AG04450 (cell line): ENCODE data around the gene CTNNBL1. TPM values are rescaled to one million over a fixed set of nuclear protein-coding genes. Genes with fewer than 3 reads are reported as not detected.

Experiments
- CTCF ChIA-PET: fragments of 300-600, 350-600 bp; formaldehyde crosslinking; extraction: SDS; loops from one replicate; lab custom pipeline; 2022; ENCODE audit warnings: antibody characterized with exemption, inconsistent platforms; lab: Charles Lee
- POLR2A ChIA-PET: fragments of 350-600 bp; formaldehyde crosslinking; extraction: SDS; loops from one replicate; lab custom pipeline; 2021; ENCODE audit warnings: antibody characterized with exemption, inconsistent platforms; lab: Yijun Ruan, JAX
- DNase-seq: peaks from one replicate; pipeline ENCODE4 v3.0.0-alpha.2; 2011; ENCODE audit warnings: low read depth, low spot score
- H3K27ac ChIP-seq: one replicate; pipeline ENCODE4 v1.5.1; 2012; ENCODE audit warnings: low read depth, low read length, control low read depth
- H3K27me3 ChIP-seq: one replicate; pipeline ENCODE4 v1.6.0; 2012; ENCODE audit warnings: low read length; ENCODE audit not compliant: control insufficient read depth, insufficient read depth
- H3K4me3 ChIP-seq: 2 replicates; pipeline ENCODE4 v1.5.1; 2011; ENCODE audit warnings: mild to moderate bottlenecking, low read depth, low read length, control low read depth
- H3K9me3 ChIP-seq: 2 replicates; pipeline ENCODE4 v1.5.1; 2012; ENCODE audit warnings: low read length; ENCODE audit not compliant: control insufficient read depth, insufficient read depth
- polyA plus RNA-seq: library from polyadenylated mRNA; depleted of rRNA; stranded (reverse); fragments of >200 nt; gene quantifications from 2 replicates; pipeline ENCODE4 v1.2.3, GENCODE V29; 2011
- TF ChIP-seq, protein P1 (sequence below): IDR thresholded peaks from 2 replicates; pipeline ENCODE4 v1.5.1; 2011; ENCODE audit warnings: low read depth, low read length, control low read depth, inconsistent platforms

The CTNNBL1 gene
- polyA plus RNA-seq, 1 experiment = 27.1 TPM

DNA sequence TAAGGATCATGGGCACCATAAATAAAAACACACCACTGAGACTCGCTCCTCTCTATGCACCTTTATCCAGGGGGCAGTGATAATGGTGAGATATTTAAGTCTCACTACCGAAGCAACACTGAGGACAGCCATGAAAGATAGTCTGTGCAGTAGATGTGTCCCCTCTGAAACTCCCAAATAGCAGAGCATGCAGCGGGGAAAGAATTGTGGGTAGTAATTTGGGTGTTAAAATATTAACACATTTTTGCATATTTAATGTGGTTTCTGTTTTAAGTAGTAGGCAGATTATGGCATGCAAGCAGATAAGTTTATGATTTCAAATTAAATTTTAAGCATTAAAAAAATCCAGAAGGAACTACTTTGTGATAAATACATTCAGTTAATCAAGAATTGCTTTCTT lies 82.7 kb downstream of the CTNNBL1 start:
- Histone ChIP-seq H3K27me3 (no peaks in the 10 kb centered on the region), H3K4me3 (no peak overlapping the region), H3K9me3 (no peaks in the 10 kb centered on the region), H3K27ac (no peak overlapping the region)
- ChIA-PET CTCF (no interaction called here), POLR2A (no interaction called here)
- no peak for DNase-seq
- TF ChIP-seq, protein P1, sequence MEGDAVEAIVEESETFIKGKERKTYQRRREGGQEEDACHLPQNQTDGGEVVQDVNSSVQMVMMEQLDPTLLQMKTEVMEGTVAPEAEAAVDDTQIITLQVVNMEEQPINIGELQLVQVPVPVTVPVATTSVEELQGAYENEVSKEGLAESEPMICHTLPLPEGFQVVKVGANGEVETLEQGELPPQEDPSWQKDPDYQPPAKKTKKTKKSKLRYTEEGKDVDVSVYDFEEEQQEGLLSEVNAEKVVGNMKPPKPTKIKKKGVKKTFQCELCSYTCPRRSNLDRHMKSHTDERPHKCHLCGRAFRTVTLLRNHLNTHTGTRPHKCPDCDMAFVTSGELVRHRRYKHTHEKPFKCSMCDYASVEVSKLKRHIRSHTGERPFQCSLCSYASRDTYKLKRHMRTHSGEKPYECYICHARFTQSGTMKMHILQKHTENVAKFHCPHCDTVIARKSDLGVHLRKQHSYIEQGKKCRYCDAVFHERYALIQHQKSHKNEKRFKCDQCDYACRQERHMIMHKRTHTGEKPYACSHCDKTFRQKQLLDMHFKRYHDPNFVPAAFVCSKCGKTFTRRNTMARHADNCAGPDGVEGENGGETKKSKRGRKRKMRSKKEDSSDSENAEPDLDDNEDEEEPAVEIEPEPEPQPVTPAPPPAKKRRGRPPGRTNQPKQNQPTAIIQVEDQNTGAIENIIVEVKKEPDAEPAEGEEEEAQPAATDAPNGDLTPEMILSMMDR = no peak

DNA sequence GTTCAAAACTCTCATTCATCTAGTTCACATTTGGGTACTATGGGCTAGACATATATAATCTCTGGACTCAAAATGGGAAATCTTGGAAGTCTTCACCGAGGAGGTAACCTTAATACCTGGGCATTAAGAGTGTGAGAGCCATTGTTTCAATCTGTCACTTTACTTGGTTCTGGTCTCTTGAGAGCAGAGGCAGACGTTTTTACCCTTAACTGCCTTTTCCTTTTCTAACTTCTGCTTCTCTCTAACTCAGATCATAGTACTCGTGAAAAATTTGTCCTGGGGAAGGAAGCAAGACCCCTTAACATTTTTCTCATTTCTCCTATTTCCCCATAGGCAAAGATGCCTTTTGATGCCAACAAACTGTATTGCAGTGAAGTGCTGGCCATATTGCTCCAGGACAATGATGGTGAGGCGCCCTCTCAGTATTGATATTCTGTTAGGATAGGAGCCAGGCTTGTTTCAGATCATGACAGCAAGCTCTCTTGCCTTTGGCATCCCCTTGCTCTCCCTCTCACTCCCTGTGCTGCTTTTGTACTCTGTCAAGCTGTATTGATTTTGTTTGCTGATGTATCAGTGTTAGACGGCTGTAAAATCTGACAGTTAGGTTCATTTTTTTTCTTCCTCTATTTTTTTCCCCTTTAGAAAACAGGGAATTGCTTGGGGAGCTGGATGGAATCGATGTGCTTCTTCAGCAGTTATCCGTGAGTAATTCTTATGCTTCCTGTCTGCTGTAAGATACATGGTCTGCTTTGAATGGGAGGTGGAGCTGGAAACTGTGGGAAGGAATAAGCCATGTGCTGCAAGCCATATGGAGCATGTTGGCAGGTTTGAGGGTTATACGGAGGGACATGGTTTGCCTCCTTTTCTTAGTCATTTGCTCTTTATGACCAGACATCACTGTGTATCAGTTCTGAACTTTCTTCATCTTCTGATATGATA lies 83.5 kb downstream of the CTNNBL1 start:
- POLR2A ChIA-PET = no interaction called here

DNA sequence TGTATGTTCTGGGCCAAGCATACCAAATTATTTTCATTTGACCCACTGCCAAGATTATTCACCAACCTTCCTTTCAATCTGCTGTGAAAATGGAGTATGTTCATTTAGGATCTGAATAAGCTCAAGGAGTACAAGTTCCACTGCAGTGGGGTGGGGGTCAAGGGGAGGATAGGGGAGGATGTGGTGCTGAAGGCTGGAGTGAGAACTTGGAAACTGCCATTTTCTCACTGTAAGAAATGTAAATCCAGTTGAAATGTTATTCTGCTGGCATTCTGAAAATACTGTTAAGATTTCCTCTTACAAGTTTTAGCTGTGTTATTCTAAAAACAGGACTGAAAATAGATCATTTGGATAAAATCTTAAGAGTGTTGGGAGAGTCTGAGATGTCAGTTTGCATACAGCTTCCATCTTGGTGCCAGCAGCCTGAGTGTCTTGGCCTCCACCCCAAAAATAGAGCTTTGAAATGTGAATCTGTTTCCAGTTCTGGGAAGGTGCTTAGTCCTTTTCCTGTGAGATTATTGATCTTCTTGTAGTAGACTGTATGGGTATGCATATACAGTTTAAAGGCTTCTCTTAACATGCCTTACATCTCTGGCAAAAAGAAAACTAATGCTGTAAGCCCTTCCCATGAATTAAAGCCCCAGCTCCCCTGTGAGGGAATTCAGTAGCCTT lies 84.3 kb downstream of the CTNNBL1 start:
- CTCF ChIA-PET = interaction anchor here (0.5 to 1.1 kb wide), 3 partner anchors 126 to 444 kb away, joined by 3 read pairs; no protein-coding TSS in a partner anchor
- no peak overlapping the region for H3K27ac ChIP-seq

More for the DNA sequence above, 83.5 kb downstream of the CTNNBL1 start:
- Histone ChIP-seq H3K4me3 (no peak overlapping the region), H3K27me3 (no peaks in the 10 kb centered on the region), H3K9me3 (no peaks in the 10 kb centered on the region), H3K27ac (no peak overlapping the region)
- CTCF ChIA-PET = interaction anchor here (0.5 to 0.7 kb wide), 2 partner anchors 125 to 163 kb away, joined by 3 read pairs; no protein-coding TSS in a partner anchor
- TF ChIP-seq, protein P1 = no peak
- no peak for DNase-seq

DNA sequence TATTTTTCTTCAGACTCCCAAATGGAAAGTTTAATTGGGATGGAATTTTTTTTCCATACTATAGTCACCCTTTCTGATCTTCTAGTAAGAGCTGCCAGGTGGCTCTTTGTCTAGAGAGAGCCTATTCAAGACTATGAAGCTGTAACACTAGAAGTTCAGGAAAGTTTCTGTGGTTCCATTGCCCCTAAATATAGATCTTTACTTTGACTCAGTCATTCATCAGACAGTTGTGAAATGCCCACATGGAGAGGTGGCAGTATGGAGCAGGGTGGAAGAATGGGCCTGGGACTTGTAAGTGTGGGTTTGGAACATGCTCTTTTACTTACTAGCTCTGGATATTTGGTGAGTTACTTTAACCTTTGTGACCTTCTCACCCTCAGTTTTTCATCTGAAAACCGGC lies 87.8 kb downstream of the CTNNBL1 start:
- Histone ChIP-seq H3K27ac (no peak overlapping the region), H3K27me3 (no peaks in the 10 kb centered on the region), H3K4me3 (no peak overlapping the region), H3K9me3 (no peaks in the 10 kb centered on the region)
- POLR2A ChIA-PET = no interaction called here
- TF ChIP-seq, protein P1 = no peak
- no peak for DNase-seq
- CTCF ChIA-PET = interaction anchor here (0.5 kb wide), 1 partner anchor 971 kb away, joined by 3 read pairs; no protein-coding TSS in a partner anchor

More for the DNA sequence above, 84.3 kb downstream of the CTNNBL1 start:
- no peak for DNase-seq
- H3K9me3 ChIP-seq = no peaks in the 10 kb centered on the region
- H3K4me3 ChIP-seq = no peak overlapping the region
- POLR2A ChIA-PET = no interaction called here
- no peaks in the 10 kb centered on the region for H3K27me3 ChIP-seq
- TF ChIP-seq, protein P1 = no peak

DNA sequence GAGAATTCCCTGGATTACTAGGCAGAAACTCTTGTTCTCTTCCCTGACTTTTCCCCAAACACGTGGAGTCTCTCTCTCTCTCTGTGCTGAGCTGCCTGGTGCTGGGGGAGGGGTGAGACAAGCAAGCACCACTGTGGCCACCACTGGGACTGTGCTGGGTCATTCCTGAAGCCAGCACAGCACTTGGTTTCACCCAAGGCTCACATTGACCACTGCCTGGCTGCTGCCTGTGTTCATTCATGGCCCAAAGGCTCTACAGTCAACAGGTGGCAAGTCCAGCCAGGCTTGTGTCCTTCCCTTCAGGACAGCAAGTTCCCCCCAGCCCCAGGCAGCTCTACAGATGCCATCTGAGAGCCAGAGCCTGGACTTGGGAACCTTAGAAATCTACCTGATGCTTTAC lies 92.2 kb downstream of the CTNNBL1 start:
- CTCF ChIA-PET = no interaction called here

More for the DNA sequence above, 92.2 kb downstream of the CTNNBL1 start:
- Histone ChIP-seq H3K27me3 (no peaks in the 10 kb centered on the region), H3K9me3 (no peaks in the 10 kb centered on the region), H3K27ac (no peak overlapping the region), H3K4me3 (no peak overlapping the region)
- DNase-seq = no peak
- TF ChIP-seq, protein P1 = no peak
- POLR2A ChIA-PET = no interaction called here
